Mucosa of descending colon (tissue), 3 donors: ENCODE measurements around the gene BAHD1. TPM values are rescaled to one million over a fixed set of nuclear protein-coding genes. Genes with fewer than 3 reads are reported as not detected.

Experiments used
- ATAC-seq: fragments of 200-7000 bp; cut with Tn5 transposase; one replicate; pipeline ENCODE4 v1.9.1; 2020; ENCODE audit warnings: mild to moderate bottlenecking, moderate library complexity
- DNase-seq, 3 donors: peaks; one replicate each; pipeline ENCODE4 v3.0.0-alpha.2; 2020
- H3K36me3 ChIP-seq: fragments of 200-600 bp; one replicate; pipeline ENCODE4 v1.8.0; 2021; ENCODE audit warnings: low read depth, mild to moderate bottlenecking
- H3K4me1 ChIP-seq: fragments of 200-600 bp; one replicate; pipeline ENCODE4 v1.8.0; 2021; ENCODE audit warnings: low read depth, mild to moderate bottlenecking
- H3K4me3 ChIP-seq: fragments of 200-600 bp; one replicate; pipeline ENCODE4 v1.8.0; 2021; ENCODE audit warnings: mild to moderate bottlenecking
- H3K9me3 ChIP-seq: fragments of 200-600 bp; one replicate; pipeline ENCODE4 v1.8.0; 2021; ENCODE audit warnings: mild to moderate bottlenecking
- intact Hi-C, 2 donors: fragments of 100-400 bp; cut with DNase I in 1 of 2; cut with micrococcal nuclease in 1 of 2; formaldehyde crosslinking; loops; one replicate each; pipeline versions ENCODE4 v1.11.0 to v1.11.1; 2022; cut with DNase I, micrococcal nuclease
- total RNA-seq, 3 donors: library from RNA; stranded (reverse); fragmentation: NEBNext Ultra II Directional in 2 of 3; extraction: Animal tissue kit (Norgen Biotek cat#: 25700) in 2 of 3; gene quantifications; one replicate each; pipeline versions ENCODE4 v1.2.1 to v1.2.4, GENCODE V29; 2021 to 2023
- TF ChIP-seq, protein P1 (sequence below): fragments of 200-600 bp; IDR thresholded peaks from one replicate; pipeline ENCODE4 v1.8.0; 2022; ENCODE audit warnings: antibody characterized with exemption, mild to moderate bottlenecking
- donor health status: DM: no; HTN: no; CAD: no; lungs with moderate emphysema.
- donor health status: DM: no; HTN: no; CAD: no.
- donor health status: DM: no; HTN: yes; CAD: no.

The BAHD1 gene
- total RNA-seq, 3 donors from 2014 or later = 26.9 to 32.2 (median 31.1) TPM

DNA sequence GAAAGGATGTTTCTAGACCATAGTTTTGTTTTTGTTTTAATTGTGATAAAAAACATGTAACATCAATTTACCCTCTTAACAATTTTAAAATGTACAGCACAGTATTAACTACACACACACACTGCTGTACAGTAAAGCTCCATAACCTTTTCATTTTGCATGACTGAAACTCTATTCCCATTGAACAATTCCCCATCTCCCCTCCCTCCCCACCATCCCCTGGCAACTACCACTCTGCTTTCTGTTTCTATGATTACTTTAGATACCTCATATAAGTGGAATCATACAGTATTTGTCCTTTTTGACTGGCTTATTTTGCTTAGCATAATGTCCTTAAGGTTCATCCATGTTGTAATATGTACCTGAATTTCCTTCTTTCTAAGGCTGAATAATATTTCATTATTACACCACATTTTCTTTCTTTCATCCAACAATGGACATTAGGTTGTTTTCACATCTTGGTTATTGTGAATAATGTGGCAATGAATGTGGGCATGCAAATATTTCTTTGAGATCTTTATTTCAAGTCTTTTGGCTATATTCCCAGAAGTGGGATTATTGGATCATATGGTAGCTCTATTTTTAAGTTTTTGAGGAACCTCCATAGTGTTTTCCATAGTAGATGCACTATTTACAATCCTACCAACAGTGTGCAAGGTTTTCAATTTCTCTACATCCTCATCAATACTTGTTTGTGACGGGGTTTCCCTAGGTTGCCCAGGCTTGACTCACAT lies 40.8 kb downstream of the BAHD1 start:
- H3K4me1 ChIP-seq = no peaks in the 10 kb centered on the region
- intact Hi-C loops = no loop called here

DNA sequence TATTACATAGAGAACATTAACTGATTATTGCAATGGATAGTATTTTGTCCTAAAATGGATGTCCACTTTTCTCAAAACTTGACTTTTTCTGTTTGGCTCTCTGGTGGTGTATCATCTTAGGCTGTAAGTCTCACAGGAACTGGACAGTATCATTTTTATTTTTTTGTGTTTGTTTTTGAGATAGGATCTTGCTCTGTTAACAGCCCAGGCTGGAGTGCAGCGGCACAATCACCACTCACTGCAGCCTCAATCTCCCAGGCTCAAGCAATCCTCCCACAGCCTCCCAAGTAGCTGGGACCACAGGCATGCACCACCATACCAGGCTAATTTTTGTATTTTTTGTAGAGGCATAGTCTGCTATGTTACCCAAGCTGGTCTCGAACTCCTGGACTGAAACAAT lies 43.2 kb downstream of the BAHD1 start:
- H3K4me1 ChIP-seq = no peaks in the 10 kb centered on the region
- H3K36me3 ChIP-seq = no peaks in the 10 kb centered on the region
- intact Hi-C loops = no loop called here
- H3K9me3 ChIP-seq = no peaks in the 10 kb centered on the region
- ATAC-seq = no peak
- DNase-seq = no peak
- no peak overlapping the region for H3K4me3 ChIP-seq
- TF ChIP-seq, protein P1, sequence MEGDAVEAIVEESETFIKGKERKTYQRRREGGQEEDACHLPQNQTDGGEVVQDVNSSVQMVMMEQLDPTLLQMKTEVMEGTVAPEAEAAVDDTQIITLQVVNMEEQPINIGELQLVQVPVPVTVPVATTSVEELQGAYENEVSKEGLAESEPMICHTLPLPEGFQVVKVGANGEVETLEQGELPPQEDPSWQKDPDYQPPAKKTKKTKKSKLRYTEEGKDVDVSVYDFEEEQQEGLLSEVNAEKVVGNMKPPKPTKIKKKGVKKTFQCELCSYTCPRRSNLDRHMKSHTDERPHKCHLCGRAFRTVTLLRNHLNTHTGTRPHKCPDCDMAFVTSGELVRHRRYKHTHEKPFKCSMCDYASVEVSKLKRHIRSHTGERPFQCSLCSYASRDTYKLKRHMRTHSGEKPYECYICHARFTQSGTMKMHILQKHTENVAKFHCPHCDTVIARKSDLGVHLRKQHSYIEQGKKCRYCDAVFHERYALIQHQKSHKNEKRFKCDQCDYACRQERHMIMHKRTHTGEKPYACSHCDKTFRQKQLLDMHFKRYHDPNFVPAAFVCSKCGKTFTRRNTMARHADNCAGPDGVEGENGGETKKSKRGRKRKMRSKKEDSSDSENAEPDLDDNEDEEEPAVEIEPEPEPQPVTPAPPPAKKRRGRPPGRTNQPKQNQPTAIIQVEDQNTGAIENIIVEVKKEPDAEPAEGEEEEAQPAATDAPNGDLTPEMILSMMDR = no peak

More for the DNA sequence above, 40.8 kb downstream of the BAHD1 start:
- no peak overlapping the region for H3K4me3 ChIP-seq
- H3K36me3 ChIP-seq = no peaks in the 10 kb centered on the region
- no peaks in the 10 kb centered on the region for H3K9me3 ChIP-seq
- DNase-seq = no peak
- TF ChIP-seq, protein P1 = no peak
- no peak for ATAC-seq

DNA sequence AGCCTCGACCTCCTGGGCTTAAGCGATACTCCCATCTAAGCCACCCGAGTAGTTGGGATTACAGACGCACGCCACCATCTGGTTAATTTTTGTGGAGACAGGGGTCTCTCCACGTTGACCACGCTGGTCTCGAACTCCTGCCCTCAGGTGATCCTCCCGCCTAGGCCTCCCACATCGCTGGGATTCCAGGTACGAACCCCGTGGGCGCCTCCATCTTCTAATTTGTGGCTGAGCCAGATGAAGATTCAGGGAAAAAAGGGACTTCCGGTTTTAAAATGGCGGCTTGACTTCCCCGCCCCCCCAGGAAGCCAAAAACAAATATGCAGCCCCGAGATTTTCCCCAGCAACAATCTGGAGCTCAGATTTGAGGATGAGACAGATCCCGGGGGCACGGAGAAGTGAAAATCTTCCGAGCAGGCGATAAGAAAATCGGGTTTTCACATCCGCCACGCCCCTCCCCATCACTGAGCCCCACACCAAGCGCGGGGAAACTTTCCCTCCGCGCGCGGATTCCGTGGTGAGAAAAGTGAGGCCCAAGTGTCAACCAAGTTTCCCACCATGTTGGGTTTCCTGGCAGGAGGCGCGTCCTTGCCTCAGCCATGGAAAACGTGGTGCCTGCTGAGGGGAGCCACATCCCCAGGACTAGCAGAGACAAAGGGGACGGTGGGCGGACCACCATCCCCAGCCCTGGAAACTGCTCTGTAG lies 45.5 kb downstream of the BAHD1 start:
- intact Hi-C loops = no loop called here
- ATAC-seq = no peak
- Histone ChIP-seq H3K36me3 (no peaks in the 10 kb centered on the region), H3K9me3 (no peaks in the 10 kb centered on the region), H3K4me1 (no peaks in the 10 kb centered on the region), H3K4me3 (no peak overlapping the region)
- no peak for DNase-seq
- TF ChIP-seq, protein P1 = no peak

DNA sequence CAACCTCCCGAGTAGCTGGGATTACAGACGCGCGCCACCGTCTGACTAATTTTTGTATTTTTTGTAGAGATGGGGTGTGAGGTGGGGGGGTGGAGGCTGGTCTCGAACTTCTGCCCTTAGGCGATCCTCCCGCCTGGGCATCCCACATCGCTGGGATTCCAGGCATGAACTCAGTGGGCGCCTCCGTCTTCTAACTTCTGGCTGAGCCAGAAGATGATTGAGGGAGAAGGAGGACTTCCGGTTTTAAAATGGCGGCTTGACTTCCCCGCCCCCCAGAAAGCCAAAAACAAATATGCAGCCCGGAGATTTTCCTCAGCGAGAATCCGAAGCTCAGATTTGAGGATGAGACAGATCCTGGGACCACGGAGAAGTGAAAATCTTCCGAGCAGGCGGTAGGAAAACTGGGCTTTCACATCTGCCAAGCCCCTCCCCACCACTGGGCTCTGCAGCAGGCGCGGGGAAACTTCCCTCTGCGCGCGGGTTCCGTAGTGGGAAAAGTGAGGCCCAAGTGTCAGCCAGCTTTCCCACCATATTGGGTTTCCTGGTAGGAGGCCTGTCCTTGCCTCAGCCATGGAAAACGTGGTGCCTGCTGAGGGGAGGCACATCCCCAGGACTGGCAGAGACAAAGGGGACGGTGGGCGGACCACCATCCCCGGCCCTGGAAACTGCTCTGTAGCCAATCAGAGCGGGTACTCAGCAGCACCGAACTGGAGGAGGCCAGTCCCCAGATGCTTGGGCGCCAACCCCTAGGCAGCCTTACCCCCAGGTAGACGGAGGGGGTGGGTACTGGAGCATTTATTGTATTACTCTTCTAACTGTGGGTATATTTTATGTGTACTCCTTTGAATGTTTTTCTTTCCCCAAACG lies 47.3 kb downstream of the BAHD1 start:
- DNase-seq (no peak), ATAC-seq (no peak)
- Histone ChIP-seq H3K4me1 (no peaks in the 10 kb centered on the region), H3K36me3 (no peaks in the 10 kb centered on the region), H3K9me3 (no peaks in the 10 kb centered on the region), H3K4me3 (no peak overlapping the region)
- TF ChIP-seq, protein P1 = no peak
- intact Hi-C loops = no loop called here

DNA sequence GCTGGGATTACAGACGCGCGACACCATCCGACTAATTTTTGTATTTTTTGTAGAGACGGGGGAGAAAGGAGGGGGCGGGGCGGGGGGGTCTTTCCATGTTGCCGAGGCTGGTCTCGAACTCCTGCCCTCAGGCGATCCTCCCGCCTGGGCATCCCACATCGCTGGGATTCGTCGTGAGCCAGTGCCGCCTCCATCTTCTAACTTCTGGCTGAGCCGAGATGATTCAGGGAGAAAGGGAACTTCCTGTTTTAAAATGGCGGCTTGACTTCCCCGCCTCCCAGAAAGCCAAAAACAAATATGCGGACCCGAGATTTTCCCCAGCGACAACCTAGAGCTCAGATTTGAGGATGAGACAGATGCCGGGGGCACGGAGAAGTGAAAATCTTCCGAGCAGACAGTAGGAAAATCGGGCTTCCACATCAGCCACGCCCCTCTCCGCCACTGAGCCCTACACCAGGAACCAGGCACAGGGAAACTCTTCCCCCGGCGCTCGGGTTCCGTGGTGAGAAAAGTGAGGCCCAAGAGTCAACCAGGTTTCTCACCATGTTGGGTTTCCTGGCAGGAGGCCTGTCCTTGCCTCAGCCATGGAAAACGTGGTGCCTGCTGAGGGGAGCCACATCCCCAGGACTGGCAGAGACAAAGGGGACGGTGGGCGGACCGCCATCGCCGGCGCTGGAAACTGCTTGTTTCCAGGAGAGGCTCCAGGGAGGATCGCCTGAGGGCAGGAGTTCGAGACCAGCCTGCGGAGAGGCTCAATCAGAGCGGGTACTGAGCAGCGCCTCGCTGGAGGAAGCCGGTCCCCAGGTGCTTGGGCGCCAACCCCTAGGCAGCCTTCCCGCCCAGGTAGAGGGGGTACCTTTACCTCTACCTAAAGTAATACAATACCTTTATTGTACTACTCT lies 48.8 kb downstream of the BAHD1 start:
- Histone ChIP-seq H3K4me3 (no peak overlapping the region), H3K36me3 (no peaks in the 10 kb centered on the region), H3K4me1 (no peaks in the 10 kb centered on the region), H3K9me3 (no peaks in the 10 kb centered on the region)
- intact Hi-C loops = no loop called here
- DNase-seq = no peak
- no peak for ATAC-seq
- TF ChIP-seq, protein P1 = no peak
